ENCODE measurements around the gene ARHGAP30.

Gene ARHGAP30

DNA sequence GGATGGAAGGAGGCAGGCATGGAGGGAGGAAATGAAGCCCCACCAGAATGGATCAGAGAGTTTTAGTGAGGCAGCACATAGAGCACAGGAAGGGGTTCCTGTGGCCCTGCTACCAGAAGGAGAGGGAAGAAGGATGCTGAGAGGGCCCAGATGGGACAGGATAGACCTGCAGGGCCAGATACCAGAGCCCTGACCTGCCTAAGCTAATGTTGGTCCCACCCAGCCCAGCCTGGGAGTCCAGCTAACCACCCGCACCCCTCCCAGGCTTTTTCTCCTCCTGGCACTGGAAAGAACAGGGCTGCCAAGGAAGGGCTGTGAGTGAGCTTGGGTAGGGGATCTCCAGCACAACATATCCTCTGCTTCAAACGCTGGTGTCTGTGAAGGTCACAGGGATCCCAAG, 12.8 kb upstream of the ARHGAP30 start:
- Histone ChIP-seq H3K4me3 (ENCODE audit: low read length) (no peak overlapping the region), H3K27ac (ENCODE audit: low read depth, low read length) (no peak overlapping the region), H3K36me3 (ENCODE audit: control insufficient read depth, low read length) (no peaks in the 10 kb centered on the region), H3K4me2 (ENCODE audit: low read length) (no peak overlapping the region), H3K4me1 (ENCODE audit: control insufficient read depth, low read length) (no peaks in the 10 kb centered on the region), H3K9me3 (ENCODE audit: control insufficient read depth, insufficient read depth, low read length) (no peaks in the 10 kb centered on the region), H3K9me2 (replicated peaks; ENCODE audit: control insufficient read depth, low read length) (no peaks in the 10 kb centered on the region), H3K79me2 (ENCODE audit: control insufficient read depth, low read length) (no peaks in the 10 kb centered on the region), H3F3A (ENCODE audit: control insufficient read depth, insufficient read depth) (no peaks in the 10 kb centered on the region), H3K27me3 (ENCODE audit: control insufficient read depth, low read length) (no peaks in the 10 kb centered on the region; the same call in 1 of the 2 replicates), H4K20me1 (ENCODE audit: control insufficient read depth, insufficient read depth, low read depth, low read length) (no peaks in the 10 kb centered on the region)
- TF ChIP-seq, protein P1, sequence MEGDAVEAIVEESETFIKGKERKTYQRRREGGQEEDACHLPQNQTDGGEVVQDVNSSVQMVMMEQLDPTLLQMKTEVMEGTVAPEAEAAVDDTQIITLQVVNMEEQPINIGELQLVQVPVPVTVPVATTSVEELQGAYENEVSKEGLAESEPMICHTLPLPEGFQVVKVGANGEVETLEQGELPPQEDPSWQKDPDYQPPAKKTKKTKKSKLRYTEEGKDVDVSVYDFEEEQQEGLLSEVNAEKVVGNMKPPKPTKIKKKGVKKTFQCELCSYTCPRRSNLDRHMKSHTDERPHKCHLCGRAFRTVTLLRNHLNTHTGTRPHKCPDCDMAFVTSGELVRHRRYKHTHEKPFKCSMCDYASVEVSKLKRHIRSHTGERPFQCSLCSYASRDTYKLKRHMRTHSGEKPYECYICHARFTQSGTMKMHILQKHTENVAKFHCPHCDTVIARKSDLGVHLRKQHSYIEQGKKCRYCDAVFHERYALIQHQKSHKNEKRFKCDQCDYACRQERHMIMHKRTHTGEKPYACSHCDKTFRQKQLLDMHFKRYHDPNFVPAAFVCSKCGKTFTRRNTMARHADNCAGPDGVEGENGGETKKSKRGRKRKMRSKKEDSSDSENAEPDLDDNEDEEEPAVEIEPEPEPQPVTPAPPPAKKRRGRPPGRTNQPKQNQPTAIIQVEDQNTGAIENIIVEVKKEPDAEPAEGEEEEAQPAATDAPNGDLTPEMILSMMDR (IDR thresholded peaks at IDR 0.05; ENCODE audit: low read depth, low read length, poor library complexity, severe bottlenecking) = no peak
- TF ChIP-seq EZH2phosphoT487 (IDR thresholded peaks at IDR 0.05; ENCODE audit: borderline replicate concordance, low read length) = no peak

DNA sequence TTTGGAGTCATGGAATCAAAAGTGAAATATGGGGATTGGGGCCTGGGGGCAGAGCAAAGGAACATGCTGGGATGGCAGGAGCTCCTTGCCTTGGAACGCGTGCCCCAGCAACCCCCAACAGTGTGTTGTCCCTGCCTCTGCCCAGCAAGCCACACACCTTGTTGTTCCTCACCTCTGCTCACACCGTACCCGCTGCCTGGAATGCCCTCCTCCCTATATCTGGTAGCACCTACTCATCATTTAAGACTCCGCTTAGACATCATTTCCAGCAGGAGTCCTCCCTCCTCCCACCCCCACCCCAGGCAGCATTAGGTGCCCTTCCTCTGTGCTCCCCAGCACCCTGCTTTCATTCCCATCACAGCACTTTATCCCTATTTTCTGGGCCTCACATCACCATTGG, 11.8 kb upstream of the ARHGAP30 start:
- Histone ChIP-seq H3K4me3 (ENCODE audit: low read length) (no peak overlapping the region), H3K79me2 (ENCODE audit: control insufficient read depth, low read length) (no peaks in the 10 kb centered on the region), H3K27me3 (ENCODE audit: control insufficient read depth, low read length) (no peaks in the 10 kb centered on the region; the same call in 1 of the 2 replicates), H4K20me1 (ENCODE audit: control insufficient read depth, insufficient read depth, low read depth, low read length) (no peaks in the 10 kb centered on the region), H3K36me3 (ENCODE audit: control insufficient read depth, low read length) (no peaks in the 10 kb centered on the region), H3K4me2 (ENCODE audit: low read length) (no peak overlapping the region), H3K27ac (ENCODE audit: low read depth, low read length) (no peak overlapping the region), H3K4me1 (ENCODE audit: control insufficient read depth, low read length) (no peaks in the 10 kb centered on the region), H3F3A (ENCODE audit: control insufficient read depth, insufficient read depth) (no peaks in the 10 kb centered on the region), H3K9me2 (replicated peaks; ENCODE audit: control insufficient read depth, low read length) (no peaks in the 10 kb centered on the region), H3K9me3 (ENCODE audit: control insufficient read depth, insufficient read depth, low read length) (no peaks in the 10 kb centered on the region)
- no peak for TF ChIP-seq EZH2phosphoT487 (IDR thresholded peaks at IDR 0.05; ENCODE audit: borderline replicate concordance, low read length)
- TF ChIP-seq, protein P1 (IDR thresholded peaks at IDR 0.05; ENCODE audit: low read depth, low read length, poor library complexity, severe bottlenecking) = no peak

DNA sequence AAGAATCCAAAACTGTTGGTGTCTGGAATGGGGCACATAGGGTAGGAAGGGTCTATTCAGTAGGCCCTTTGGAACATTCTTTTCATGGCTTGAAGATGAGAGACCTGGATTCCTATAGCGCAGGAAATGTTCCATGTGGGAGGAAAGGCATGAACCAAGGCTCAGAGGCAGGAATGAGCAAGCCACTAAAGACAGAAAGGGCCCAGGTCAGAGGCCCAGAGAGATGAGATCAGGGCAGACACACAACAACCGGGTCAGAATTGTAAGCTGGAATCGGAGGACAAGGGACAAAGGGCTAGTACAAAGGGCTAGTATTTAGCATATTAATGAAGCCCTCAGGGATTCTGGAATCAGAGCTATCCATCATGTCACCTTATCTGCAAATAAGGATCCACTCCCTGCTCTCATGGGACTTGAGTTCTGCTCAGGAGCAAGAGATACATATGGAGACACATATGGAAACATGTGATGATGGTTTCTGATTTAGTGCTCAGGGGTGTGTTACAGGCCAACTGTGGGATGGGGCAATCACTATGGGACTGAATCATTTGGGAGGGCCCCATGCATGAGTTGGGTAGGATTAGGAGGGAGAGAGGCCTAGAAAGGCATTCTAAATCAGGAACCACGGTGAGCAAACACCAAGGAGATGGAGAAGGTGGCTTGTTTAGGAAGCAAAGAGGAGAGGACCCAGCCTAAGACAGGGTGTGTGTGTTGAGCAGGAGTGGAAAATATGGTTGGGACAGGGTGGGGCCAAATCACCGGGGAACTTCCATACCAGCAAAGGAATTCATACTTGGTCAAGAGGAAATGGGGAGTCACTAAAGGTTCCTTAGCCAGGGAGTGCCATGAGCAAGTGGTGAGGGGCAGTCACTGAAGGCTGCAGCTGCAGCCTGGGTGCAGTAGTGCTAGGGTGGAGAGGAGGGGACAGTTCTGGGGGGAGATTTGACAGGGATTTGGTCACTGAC, 11.0 kb upstream of the ARHGAP30 start:
- Histone ChIP-seq H4K20me1 (ENCODE audit: control insufficient read depth, insufficient read depth, low read depth, low read length) (no peaks in the 10 kb centered on the region), H3K9me3 (ENCODE audit: control insufficient read depth, insufficient read depth, low read length) (no peaks in the 10 kb centered on the region), H3K9me2 (replicated peaks; ENCODE audit: control insufficient read depth, low read length) (no peaks in the 10 kb centered on the region), H3K79me2 (ENCODE audit: control insufficient read depth, low read length) (no peaks in the 10 kb centered on the region), H3K36me3 (ENCODE audit: control insufficient read depth, low read length) (no peaks in the 10 kb centered on the region), H3K4me1 (ENCODE audit: control insufficient read depth, low read length) (no peaks in the 10 kb centered on the region), H3K27ac (ENCODE audit: low read depth, low read length) (no peak overlapping the region), H3K4me3 (ENCODE audit: low read length) (no peak overlapping the region), H3K4me2 (ENCODE audit: low read length) (no peak overlapping the region), H3F3A (ENCODE audit: control insufficient read depth, insufficient read depth) (no peaks in the 10 kb centered on the region), H3K27me3 (ENCODE audit: control insufficient read depth, low read length) (no peaks in the 10 kb centered on the region; the same call in 1 of the 2 replicates)
- TF ChIP-seq, protein P1 (IDR thresholded peaks at IDR 0.05; ENCODE audit: low read depth, low read length, poor library complexity, severe bottlenecking) = no peak
- no peak for TF ChIP-seq EZH2phosphoT487 (IDR thresholded peaks at IDR 0.05; ENCODE audit: borderline replicate concordance, low read length)

Data from DOHH2 (cell line).